HepG2 (cell line): Measurements from ENCODE around the gene C5AR1. TPM values are rescaled to one million over a fixed set of nuclear protein-coding genes. Genes with fewer than 3 reads are reported as not detected.

ENCODE experiments used
- ATAC-seq: fragments of 200-7000 bp; cut with Tn5 transposase; 3 replicates; pipeline ENCODE4 v1.9.1; 2020; ENCODE audit warnings: mild to moderate bottlenecking, moderate library complexity
- BruUV-seq: library from RNA; stranded (reverse); fragments of 400-500 nt; replicated peaks from 2 replicates; lab custom pipeline; 2021; lab: Mats Ljungman, UMichigan
- CTCF ChIA-PET: fragments of 300-600 bp; formaldehyde crosslinking; extraction: SDS; loops from one replicate; lab custom pipeline; 2021; ENCODE audit warnings: low total read pairs, inconsistent platforms, low intra/inter-chr PET ratio; lab: Yijun Ruan, JAX
- POLR2A ChIA-PET: fragments of 350-600 bp; sonication (Branson Sonifier 250); formaldehyde crosslinking; loops from one replicate; lab custom pipeline; 2020; ENCODE audit warnings: antibody characterized with exemption, inconsistent platforms; lab: Yijun Ruan, JAX
- DNase-seq: peaks from one replicate; pipeline ENCODE4 v3.0.0-alpha.2; 2015; ENCODE audit warnings: low spot score
- FAIRE-seq: peaks from 3 replicates; lab custom pipeline; 2011; peaks lifted over from hg19 to GRCh38; lab: Jason Lieb, UNC
- H2AFZ ChIP-seq: one replicate; pipeline ENCODE4 v1.6.1; 2011; ENCODE audit warnings: low read length, inconsistent platforms
- H3K27ac ChIP-seq: fragments of 300-600 bp; 3 replicates; pipeline ENCODE4 v1.8.0; 2011; ENCODE audit warnings: mixed run types, mild to moderate bottlenecking, mixed read lengths, low read length, inconsistent platforms; ENCODE audit not compliant: insufficient read depth; ENCODE audit errors: extremely low read length
- H3K27me3 ChIP-seq, 2 experiments: fragments of 200-600 bp in 1 of 2; 2 replicates in 1 of 2; 3 replicates in 1 of 2; pipeline versions ENCODE4 v1.6.0 to v1.8.0; 2011; ENCODE audit warnings: low read length in 2 of 2, mild to moderate bottlenecking in 2 of 2, moderate library complexity in 2 of 2, inconsistent platforms in 1 of 2; ENCODE audit not compliant: insufficient read depth in 2 of 2, control insufficient read depth in 1 of 2
- H3K36me3 ChIP-seq, 2 experiments: fragments of 200-600 bp in 1 of 2; replicated peaks in 1 of 2; 2 replicates in 1 of 2; 3 replicates in 1 of 2; pipeline versions ENCODE4 v1.5.1 to v1.8.0; 2011; ENCODE audit warnings: low read length in 2 of 2, inconsistent platforms in 1 of 2; ENCODE audit not compliant: insufficient read depth in 2 of 2, control insufficient read depth in 1 of 2
- H3K4me1 ChIP-seq: 2 replicates; pipeline ENCODE4 v1.5.1; 2012; ENCODE audit warnings: low read length, inconsistent platforms; ENCODE audit not compliant: insufficient read depth
- H3K4me2 ChIP-seq: 2 replicates; pipeline ENCODE4 v1.6.0; 2011; ENCODE audit warnings: low read depth, low read length, inconsistent platforms
- H3K4me3 ChIP-seq, 3 experiments: fragments of 200-600 bp in 1 of 3; sonication (generic), shearing (Covaris generic) in 1 of 3; replicated peaks in 1 of 3; 2 replicates each; pipeline ENCODE4 v1.5.1; 2011 to 2016; ENCODE audit warnings: low read length in 3 of 3, inconsistent platforms in 2 of 3, low read depth in 2 of 3, mild to moderate bottlenecking in 2 of 3, control low read depth in 1 of 3, mixed read lengths in 1 of 3; ENCODE audit not compliant: insufficient read depth in 1 of 3
- H3K79me2 ChIP-seq: one replicate; pipeline ENCODE4 v1.6.1; 2011; ENCODE audit warnings: low read length, inconsistent platforms; ENCODE audit not compliant: insufficient read depth
- H3K9ac ChIP-seq: 2 replicates; pipeline ENCODE4 v1.6.0; 2011; ENCODE audit warnings: mild to moderate bottlenecking, low read depth, low read length, inconsistent platforms; ENCODE audit not compliant: insufficient read depth
- H3K9me3 ChIP-seq: 2 replicates; pipeline ENCODE4 v1.5.1; 2012; ENCODE audit warnings: mild to moderate bottlenecking, low read length
- H4K20me1 ChIP-seq: 2 replicates; pipeline ENCODE4 v1.6.0; 2011; ENCODE audit warnings: inconsistent platforms, mild to moderate bottlenecking, low read length, moderate library complexity; ENCODE audit not compliant: insufficient read depth
- ATF7 ChIP-seq, 2 experiments: fragments of 450-650 bp in 1 of 2; sonication (generic) in 1 of 2; formaldehyde crosslinking in 1 of 2; IDR thresholded peaks; 2 replicates each; pipeline versions ENCODE4 v1.4.0 to v1.6.1; 2016 to 2020; ENCODE audit warnings: antibody characterized with exemption in 1 of 2, mild to moderate bottlenecking in 1 of 2, missing genetic modification reagents in 1 of 2
- CEBPB ChIP-seq: IDR thresholded peaks from 2 replicates; pipeline ENCODE4 v1.6.1; 2011; ENCODE audit warnings: low read depth, low read length, improper control_type of control experiment, borderline replicate concordance
- FOXP1 ChIP-seq, 2 experiments: fragments of 450-650 bp in 1 of 2; IDR thresholded peaks; 2 replicates each; pipeline ENCODE4 v1.6.1; 2017 to 2018; ENCODE audit warnings: antibody characterized with exemption in 1 of 2
- IKZF5 ChIP-seq: IDR thresholded peaks from 2 replicates; pipeline ENCODE4 v1.6.1; 2018; ENCODE audit warnings: missing genetic modification reagents, mild to moderate bottlenecking, missing compliant biosample characterization
- MBNL3 ChIP-seq: fragments of 250-450 bp; sonication (Bioruptor Pico); conservative IDR thresholded peaks from 2 replicates; pipeline ENCODE4 v1.8.0; 2022; ENCODE audit warnings: mild to moderate bottlenecking, inconsistent platforms
- PAX8 ChIP-seq: sonication (generic); formaldehyde crosslinking; IDR thresholded peaks from 2 replicates; pipeline ENCODE4 v1.8.0; 2022; ENCODE audit warnings: mild to moderate bottlenecking, missing genetic modification reagents, borderline replicate concordance
- SNAPC4 ChIP-seq: sonication (generic); formaldehyde crosslinking; IDR thresholded peaks from 2 replicates; pipeline ENCODE4 v1.4.0; 2020; ENCODE audit warnings: mild to moderate bottlenecking, missing genetic modification reagents
- ZNF562 ChIP-seq: sonication (generic); formaldehyde crosslinking; IDR thresholded peaks from 2 replicates; pipeline ENCODE4 v1.8.0; 2022; ENCODE audit warnings: missing genetic modification reagents, borderline replicate concordance
- ZNF710 ChIP-seq: sonication (generic); formaldehyde crosslinking; IDR thresholded peaks from 2 replicates; pipeline ENCODE4 v1.5.0; 2020; ENCODE audit warnings: mild to moderate bottlenecking, missing genetic modification reagents, borderline replicate concordance
- WGBS: methylation state at CpG from one replicate; pipeline ENCODE4 v1.1.6; 2017; ENCODE audit warnings: low lambda C conversion rate; 5-methylcytosine and 5-hydroxymethylcytosine counted together
- in situ Hi-C: cut with HindIII; loops from 2 replicates; pipeline ENCODE4 v1.10.0; 2017; ENCODE audit warnings: low pct_unique_long_range_greater_than_20kb; ENCODE audit not compliant: extremely low pct_ligation_motif_present
- intact Hi-C: fragments of 100-400 bp; cut with micrococcal nuclease; formaldehyde crosslinking; loops from one replicate; pipeline ENCODE4 v1.10.0; 2022; ENCODE audit not compliant: unreplicated experiment
- polyA plus RNA-seq, 8 experiments: library from polyadenylated mRNA; depleted of rRNA in 3 of 8; stranded (reverse) in 7 of 8; unstranded in 1 of 8; fragments of >200 nt; fragmentation: Illumina TruSeq in 4 of 8; extraction: Trizol in 4 of 8; gene quantifications; 2 replicates each; pipeline versions ENCODE4 v1.2.1 to v1.2.3, GENCODE V29; 2011 to 2016; ENCODE audit warnings: low read depth in 4 of 8, missing spikeins in 1 of 8, mixed read lengths in 1 of 8; ENCODE audit not compliant: insufficient read depth in 1 of 8
- total RNA-seq, 5 experiments: library from RNA; depleted of rRNA; stranded (reverse); fragments of >200 nt; fragmentation: Illumina TruSeq; extraction: Trizol; gene quantifications; 2 replicates each; pipeline ENCODE4 v1.2.3, GENCODE V29; 2016; ENCODE audit warnings: low read depth in 1 of 5

The C5AR1 gene
- total and polyA plus RNA-seq, 2 of the 13 experiments (the other 11 are each of a cell fraction or from before 2014, with no cell fraction given): 0.07 to 1.6 TPM

- FAIRE-seq: no peak
- POLR2A ChIA-PET: interaction anchor here (1.3 kb wide), 1 partner anchor 11 kb away, joined by 9 read pairs; no protein-coding TSS in a partner anchor
- H3K4me3 ChIP-seq: no peak overlapping the region
- peak; percentile 45; the same call in 1 of the 2 replicates for TF ChIP-seq CEBPB
- TF ChIP-seq IKZF5 (CRISPR knock-in tag): no peak
- 0 out of 2 replicates have a peak, but pooled peaks have one; percentile 22 for TF ChIP-seq ATF7 (IDR thresholded peaks at IDR 0.05)
- TF ChIP-seq ATF7 (CRISPR knock-in tag; IDR thresholded peaks at IDR 0.05): no peak
- TF ChIP-seq MBNL3: no peak
- DNase-seq: no peak
- H3K9me3 ChIP-seq: no peaks in the 10 kb centered on the region
- intact Hi-C loops: no loop called here
- H3K9ac ChIP-seq: no peak overlapping the region
- no TSS peak for BruUV-seq
- no peaks in the 10 kb centered on the region for H4K20me1 ChIP-seq
- H3K27me3 ChIP-seq: no peaks in the 10 kb centered on the region
- WGBS: 91% methylated on average over 6 of the region's 6 CpGs
- CTCF ChIA-PET: no interaction called here
- ATAC-seq: no peak
- H3K27ac ChIP-seq: no peak overlapping the region
- no peak overlapping the region for H2AFZ ChIP-seq
- no peak overlapping the region for H3K4me2 ChIP-seq
- peaks cover 17 to 45% of the 10 kb centered on the region in 2 experiments; a peak in 4 of 5 replicates for H3K36me3 ChIP-seq
- H3K79me2 ChIP-seq: no peaks in the 10 kb centered on the region
- H3K4me1 ChIP-seq: peaks cover 8% of the 10 kb centered on the region; the same call in 1 of the 2 replicates
- in situ Hi-C loops: no loop called here
Observed at GRCh38 chr19:47268028-47268427, 41.6 kb upstream of the C5AR1 start.

- ATAC-seq (no peak), FAIRE-seq (no peak), DNase-seq (no peak)
- Histone ChIP-seq H3K27ac (no peak overlapping the region), H3K79me2 (no peaks in the 10 kb centered on the region), H3K4me3 (no peak overlapping the region), H3K36me3 (peaks cover 12 to 38% of the 10 kb centered on the region in 2 experiments; a peak in 4 of 5 replicates), H3K4me1 (peaks cover 9% of the 10 kb centered on the region; the same call in 1 of the 2 replicates), H3K9ac (no peak overlapping the region), H3K27me3 (no peaks in the 10 kb centered on the region), H3K4me2 (no peak overlapping the region), H3K9me3 (no peaks in the 10 kb centered on the region), H2AFZ (no peak overlapping the region), H4K20me1 (no peaks in the 10 kb centered on the region)
- 95% methylated on average over 7 of the region's 7 CpGs for WGBS
- intact Hi-C loops: no loop called here
- no TSS peak for BruUV-seq
- CTCF ChIA-PET: no interaction called here
- POLR2A ChIA-PET: interaction anchor here (0.7 kb wide), 1 partner anchor 13 kb away, joined by 3 read pairs; the partner anchor contains the start of gene CCDC9
- in situ Hi-C loops: no loop called here
- TF ChIP-seq ZNF562 (CRISPR knock-in tag): no peak
- no peak for TF ChIP-seq FOXP1 (IDR thresholded peaks at IDR 0.05)
- TF ChIP-seq FOXP1 (CRISPR knock-in tag; IDR thresholded peaks at IDR 0.05): no peak
- no peak for TF ChIP-seq SNAPC4
- no peak for TF ChIP-seq ZNF710 (CRISPR knock-in tag)
- TF ChIP-seq PAX8 (CRISPR knock-in tag): no peak
Observed at GRCh38 chr19:47269596-47269995, 40.1 kb upstream of the C5AR1 start.
